HepG2 (cell line): Measurements from ENCODE around the gene BEAN1. TPM values are rescaled to one million over a fixed set of nuclear protein-coding genes. Genes with fewer than 3 reads are reported as not detected.

Source experiments
- ATAC-seq: fragments of 200-7000 bp; cut with Tn5 transposase; 3 replicates; pipeline ENCODE4 v1.9.1; 2020; ENCODE audit warnings: mild to moderate bottlenecking, moderate library complexity
- BruUV-seq: library from RNA; stranded (reverse); fragments of 400-500 nt; replicated peaks from 2 replicates; lab custom pipeline; 2021; lab: Mats Ljungman, UMichigan
- CTCF ChIA-PET: fragments of 300-600 bp; formaldehyde crosslinking; extraction: SDS; loops from one replicate; lab custom pipeline; 2021; ENCODE audit warnings: low total read pairs, inconsistent platforms, low intra/inter-chr PET ratio; lab: Yijun Ruan, JAX
- POLR2A ChIA-PET: fragments of 350-600 bp; sonication (Branson Sonifier 250); formaldehyde crosslinking; loops from one replicate; lab custom pipeline; 2020; ENCODE audit warnings: antibody characterized with exemption, inconsistent platforms; lab: Yijun Ruan, JAX
- DNase-seq: peaks from one replicate; pipeline ENCODE4 v3.0.0-alpha.2; 2015; ENCODE audit warnings: low spot score
- FAIRE-seq: peaks from 3 replicates; lab custom pipeline; 2011; peaks lifted over from hg19 to GRCh38; lab: Jason Lieb, UNC
- H2AFZ ChIP-seq: one replicate; pipeline ENCODE4 v1.6.1; 2011; ENCODE audit warnings: low read length, inconsistent platforms
- H3K27ac ChIP-seq: fragments of 300-600 bp; 3 replicates; pipeline ENCODE4 v1.8.0; 2011; ENCODE audit warnings: mixed run types, mild to moderate bottlenecking, mixed read lengths, low read length, inconsistent platforms; ENCODE audit not compliant: insufficient read depth; ENCODE audit errors: extremely low read length
- H3K27me3 ChIP-seq, 2 experiments: fragments of 200-600 bp in 1 of 2; 2 replicates in 1 of 2; 3 replicates in 1 of 2; pipeline versions ENCODE4 v1.6.0 to v1.8.0; 2011; ENCODE audit warnings: low read length in 2 of 2, mild to moderate bottlenecking in 2 of 2, moderate library complexity in 2 of 2, inconsistent platforms in 1 of 2; ENCODE audit not compliant: insufficient read depth in 2 of 2, control insufficient read depth in 1 of 2
- H3K36me3 ChIP-seq, 2 experiments: fragments of 200-600 bp in 1 of 2; replicated peaks in 1 of 2; 2 replicates in 1 of 2; 3 replicates in 1 of 2; pipeline versions ENCODE4 v1.5.1 to v1.8.0; 2011; ENCODE audit warnings: low read length in 2 of 2, inconsistent platforms in 1 of 2; ENCODE audit not compliant: insufficient read depth in 2 of 2, control insufficient read depth in 1 of 2
- H3K4me1 ChIP-seq: 2 replicates; pipeline ENCODE4 v1.5.1; 2012; ENCODE audit warnings: low read length, inconsistent platforms; ENCODE audit not compliant: insufficient read depth
- H3K4me2 ChIP-seq: 2 replicates; pipeline ENCODE4 v1.6.0; 2011; ENCODE audit warnings: low read depth, low read length, inconsistent platforms
- H3K4me3 ChIP-seq, 3 experiments: fragments of 200-600 bp in 1 of 3; sonication (generic), shearing (Covaris generic) in 1 of 3; replicated peaks in 1 of 3; 2 replicates each; pipeline ENCODE4 v1.5.1; 2011 to 2016; ENCODE audit warnings: low read length in 3 of 3, inconsistent platforms in 2 of 3, low read depth in 2 of 3, mild to moderate bottlenecking in 2 of 3, control low read depth in 1 of 3, mixed read lengths in 1 of 3; ENCODE audit not compliant: insufficient read depth in 1 of 3
- H3K79me2 ChIP-seq: one replicate; pipeline ENCODE4 v1.6.1; 2011; ENCODE audit warnings: low read length, inconsistent platforms; ENCODE audit not compliant: insufficient read depth
- H3K9ac ChIP-seq: 2 replicates; pipeline ENCODE4 v1.6.0; 2011; ENCODE audit warnings: mild to moderate bottlenecking, low read depth, low read length, inconsistent platforms; ENCODE audit not compliant: insufficient read depth
- H3K9me3 ChIP-seq: 2 replicates; pipeline ENCODE4 v1.5.1; 2012; ENCODE audit warnings: mild to moderate bottlenecking, low read length
- H4K20me1 ChIP-seq: 2 replicates; pipeline ENCODE4 v1.6.0; 2011; ENCODE audit warnings: inconsistent platforms, mild to moderate bottlenecking, low read length, moderate library complexity; ENCODE audit not compliant: insufficient read depth
- FOXA1 ChIP-seq, 2 experiments: fragments of 450-650 bp in 1 of 2; sonication (generic) in 1 of 2; formaldehyde crosslinking in 1 of 2; IDR thresholded peaks; 2 replicates each; pipeline versions ENCODE4 v1.4.0 to v1.6.1; 2016 to 2020; ENCODE audit warnings: missing genetic modification reagents in 1 of 2
- FOXA3 ChIP-seq: IDR thresholded peaks from 2 replicates; pipeline ENCODE4 v1.6.1; 2016; ENCODE audit warnings: missing genetic modification reagents, missing compliant biosample characterization
- FOXP4 ChIP-seq: sonication (generic); formaldehyde crosslinking; IDR thresholded peaks from 2 replicates; pipeline ENCODE4 v1.4.0; 2020; ENCODE audit warnings: missing genetic modification reagents
- HIVEP1 ChIP-seq: sonication (generic); formaldehyde crosslinking; IDR thresholded peaks from 2 replicates; pipeline ENCODE4 v1.4.0; 2020; ENCODE audit warnings: mild to moderate bottlenecking, missing genetic modification reagents
- MLX ChIP-seq: IDR thresholded peaks from 2 replicates; pipeline ENCODE4 v1.6.1; 2016
- NR0B2 ChIP-seq: sonication (generic); formaldehyde crosslinking; IDR thresholded peaks from 2 replicates; pipeline ENCODE4 v1.4.0; 2020; ENCODE audit warnings: mild to moderate bottlenecking, missing genetic modification reagents
- PAF1 ChIP-seq: IDR thresholded peaks from 2 replicates; pipeline ENCODE4 v1.6.1; 2016; ENCODE audit warnings: missing genetic modification reagents, missing compliant biosample characterization
- PCBP2 ChIP-seq: fragments of 200-400 bp; formaldehyde crosslinking; optimal IDR thresholded peaks from 2 replicates; pipeline ENCODE3; 2018; ENCODE audit warnings: low read length, low read depth; ENCODE audit not compliant: poor library complexity, severe bottlenecking
- POLR2AphosphoS5 ChIP-seq: IDR thresholded peaks from 2 replicates; pipeline ENCODE4 v1.6.1; 2012; ENCODE audit warnings: low read depth, low read length
- TAF15 ChIP-seq: fragments of 200-400 bp; formaldehyde crosslinking; IDR thresholded peaks from one replicate; pipeline ENCODE4 v1.6.1; 2018; ENCODE audit warnings: mild to moderate bottlenecking, low read depth, low read length; ENCODE audit not compliant: poor library complexity, severe bottlenecking
- THRA ChIP-seq: sonication (generic); formaldehyde crosslinking; IDR thresholded peaks from 2 replicates; pipeline ENCODE4 v1.4.0; 2020; ENCODE audit warnings: missing genetic modification reagents, borderline replicate concordance
- WGBS: methylation state at CpG from one replicate; pipeline ENCODE4 v1.1.6; 2017; ENCODE audit warnings: low lambda C conversion rate; 5-methylcytosine and 5-hydroxymethylcytosine counted together
- in situ Hi-C: cut with HindIII; loops from 2 replicates; pipeline ENCODE4 v1.10.0; 2017; ENCODE audit warnings: low pct_unique_long_range_greater_than_20kb; ENCODE audit not compliant: extremely low pct_ligation_motif_present
- intact Hi-C: fragments of 100-400 bp; cut with micrococcal nuclease; formaldehyde crosslinking; loops from one replicate; pipeline ENCODE4 v1.10.0; 2022; ENCODE audit not compliant: unreplicated experiment
- polyA plus RNA-seq, 8 experiments: library from polyadenylated mRNA; depleted of rRNA in 3 of 8; stranded (reverse) in 7 of 8; unstranded in 1 of 8; fragments of >200 nt; fragmentation: Illumina TruSeq in 4 of 8; extraction: Trizol in 4 of 8; gene quantifications; 2 replicates each; pipeline versions ENCODE4 v1.2.1 to v1.2.3, GENCODE V29; 2011 to 2016; ENCODE audit warnings: low read depth in 4 of 8, missing spikeins in 1 of 8, mixed read lengths in 1 of 8; ENCODE audit not compliant: insufficient read depth in 1 of 8
- total RNA-seq, 5 experiments: library from RNA; depleted of rRNA; stranded (reverse); fragments of >200 nt; fragmentation: Illumina TruSeq; extraction: Trizol; gene quantifications; 2 replicates each; pipeline ENCODE4 v1.2.3, GENCODE V29; 2016; ENCODE audit warnings: low read depth in 1 of 5
- TF ChIP-seq, protein P1 (sequence below): sonication (generic); formaldehyde crosslinking; IDR thresholded peaks from 2 replicates; pipeline ENCODE4 v1.4.0; 2020; ENCODE audit warnings: missing genetic modification reagents

Gene BEAN1
- total and polyA plus RNA-seq, 2 of the 13 experiments (the other 11 are each of a cell fraction or from before 2014, with no cell fraction given), result 0.53 to 1.4 TPM

DNA sequence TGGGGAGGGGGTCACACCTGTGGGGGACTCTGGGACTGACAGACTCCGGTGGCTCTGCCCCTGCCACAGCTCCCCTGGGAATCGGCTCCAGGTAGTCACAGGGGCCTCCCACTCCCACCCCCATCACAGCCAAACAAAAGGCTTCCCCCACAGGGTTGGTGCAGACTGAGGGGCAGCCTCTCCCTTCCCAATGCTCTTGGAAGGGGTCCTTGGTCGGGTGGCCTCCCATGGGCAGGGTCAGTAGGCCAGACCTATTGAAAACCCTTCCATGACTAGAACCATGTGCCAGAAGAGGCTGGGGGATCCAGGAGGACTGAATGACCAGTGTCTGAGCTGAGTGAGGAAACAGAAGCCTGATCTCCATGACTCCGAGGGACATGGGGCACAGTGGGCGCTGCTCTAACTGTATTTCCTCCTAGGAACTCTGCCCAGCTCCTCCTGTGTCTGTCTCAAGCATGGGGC lies 94.2 kb downstream of the BEAN1 start:
- Histone ChIP-seq H3K27ac (no peak overlapping the region), H3K79me2 (no peaks in the 10 kb centered on the region), H3K4me3 (no peak overlapping the region), H3K27me3 (no peaks in the 10 kb centered on the region), H3K9ac (no peak overlapping the region), H3K4me2 (no peak overlapping the region), H3K9me3 (no peaks in the 10 kb centered on the region), H4K20me1 (no peaks in the 10 kb centered on the region), H3K4me1 (peaks cover 23% of the 10 kb centered on the region), H2AFZ (no peak overlapping the region), H3K36me3 (peaks cover 3 to 7% of the 10 kb centered on the region in 2 experiments; a peak in 4 of 5 replicates)
- no peak for DNase-seq
- no peak for FAIRE-seq
- in situ Hi-C loops, result no loop called here
- BruUV-seq, result no TSS peak
- WGBS, result 97% methylated on average over 5 of the region's 5 CpGs
- ATAC-seq, result no peak
- intact Hi-C loops, result no loop called here
- ChIA-PET CTCF (no interaction called here), POLR2A (interaction anchor here (0.8 to 1.4 kb wide), 3 partner anchors 18 to 31 kb away, joined by 3 to 4 read pairs (median 4); partner anchors contain the start of gene CKLF)
- TF ChIP-seq FOXA1 (IDR thresholded peaks at IDR 0.05) (no peak), FOXA1 (CRISPR knock-in tag; IDR thresholded peaks at IDR 0.05) (no peak), POLR2AphosphoS5 (no peak), PAF1 (CRISPR knock-in tag) (no peak), HIVEP1 (no peak), THRA (CRISPR knock-in tag) (no peak), NR0B2 (CRISPR knock-in tag) (no peak), FOXP4 (CRISPR knock-in tag) (no peak), TAF15 (no peak), PCBP2 (no peak), MLX (CRISPR knock-in tag) (no peak), FOXA3 (CRISPR knock-in tag) (no peak)
- TF ChIP-seq, protein P1, sequence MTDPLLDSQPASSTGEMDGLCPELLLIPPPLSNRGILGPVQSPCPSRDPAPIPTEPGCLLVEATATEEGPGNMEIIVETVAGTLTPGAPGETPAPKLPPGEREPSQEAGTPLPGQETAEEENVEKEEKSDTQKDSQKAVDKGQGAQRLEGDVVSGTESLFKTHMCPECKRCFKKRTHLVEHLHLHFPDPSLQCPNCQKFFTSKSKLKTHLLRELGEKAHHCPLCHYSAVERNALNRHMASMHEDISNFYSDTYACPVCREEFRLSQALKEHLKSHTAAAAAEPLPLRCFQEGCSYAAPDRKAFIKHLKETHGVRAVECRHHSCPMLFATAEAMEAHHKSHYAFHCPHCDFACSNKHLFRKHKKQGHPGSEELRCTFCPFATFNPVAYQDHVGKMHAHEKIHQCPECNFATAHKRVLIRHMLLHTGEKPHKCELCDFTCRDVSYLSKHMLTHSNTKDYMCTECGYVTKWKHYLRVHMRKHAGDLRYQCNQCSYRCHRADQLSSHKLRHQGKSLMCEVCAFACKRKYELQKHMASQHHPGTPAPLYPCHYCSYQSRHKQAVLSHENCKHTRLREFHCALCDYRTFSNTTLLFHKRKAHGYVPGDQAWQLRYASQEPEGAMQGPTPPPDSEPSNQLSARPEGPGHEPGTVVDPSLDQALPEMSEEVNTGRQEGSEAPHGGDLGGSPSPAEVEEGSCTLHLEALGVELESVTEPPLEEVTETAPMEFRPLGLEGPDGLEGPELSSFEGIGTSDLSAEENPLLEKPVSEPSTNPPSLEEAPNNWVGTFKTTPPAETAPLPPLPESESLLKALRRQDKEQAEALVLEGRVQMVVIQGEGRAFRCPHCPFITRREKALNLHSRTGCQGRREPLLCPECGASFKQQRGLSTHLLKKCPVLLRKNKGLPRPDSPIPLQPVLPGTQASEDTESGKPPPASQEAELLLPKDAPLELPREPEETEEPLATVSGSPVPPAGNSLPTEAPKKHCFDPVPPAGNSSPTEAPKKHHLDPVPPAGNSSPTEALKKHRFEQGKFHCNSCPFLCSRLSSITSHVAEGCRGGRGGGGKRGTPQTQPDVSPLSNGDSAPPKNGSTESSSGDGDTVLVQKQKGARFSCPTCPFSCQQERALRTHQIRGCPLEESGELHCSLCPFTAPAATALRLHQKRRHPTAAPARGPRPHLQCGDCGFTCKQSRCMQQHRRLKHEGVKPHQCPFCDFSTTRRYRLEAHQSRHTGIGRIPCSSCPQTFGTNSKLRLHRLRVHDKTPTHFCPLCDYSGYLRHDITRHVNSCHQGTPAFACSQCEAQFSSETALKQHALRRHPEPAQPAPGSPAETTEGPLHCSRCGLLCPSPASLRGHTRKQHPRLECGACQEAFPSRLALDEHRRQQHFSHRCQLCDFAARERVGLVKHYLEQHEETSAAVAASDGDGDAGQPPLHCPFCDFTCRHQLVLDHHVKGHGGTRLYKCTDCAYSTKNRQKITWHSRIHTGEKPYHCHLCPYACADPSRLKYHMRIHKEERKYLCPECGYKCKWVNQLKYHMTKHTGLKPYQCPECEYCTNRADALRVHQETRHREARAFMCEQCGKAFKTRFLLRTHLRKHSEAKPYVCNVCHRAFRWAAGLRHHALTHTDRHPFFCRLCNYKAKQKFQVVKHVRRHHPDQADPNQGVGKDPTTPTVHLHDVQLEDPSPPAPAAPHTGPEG (CRISPR knock-in tag), result no peak
